ENCODE data around the gene FHIP1A. TPM values are rescaled to one million over a fixed set of nuclear protein-coding genes. Genes with fewer than 3 reads are reported as not detected.

FHIP1A gene
- total and polyA plus RNA-seq, 2 donors (not counting 3 experiments of a cell fraction or from before 2014, with no cell fraction given): 0.19 to 0.58 TPM

DNA sequence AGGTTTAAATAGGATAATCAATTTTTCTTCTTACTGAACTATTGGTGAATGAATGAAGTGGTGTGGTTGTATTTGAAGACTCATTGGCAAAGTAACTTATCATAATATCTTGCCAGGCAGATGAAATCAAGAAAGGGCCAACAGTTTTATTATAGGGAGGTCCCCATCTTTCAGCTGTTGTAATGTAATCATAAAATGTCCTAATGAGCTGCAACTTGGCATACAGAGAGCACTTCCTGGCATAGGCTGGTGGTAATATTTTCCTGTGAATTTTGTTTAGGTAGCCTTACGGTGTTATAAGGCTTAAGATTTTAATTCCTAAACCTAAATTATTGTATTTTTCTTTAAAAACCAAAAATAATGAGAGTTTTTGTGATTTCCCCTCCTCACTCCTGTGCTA lies 17.5 kb downstream of the FHIP1A start:
- Histone ChIP-seq H4K20me1 (replicated peaks; ENCODE audit: control insufficient read depth, extremely low read depth, insufficient read depth, low read length) (no peaks in the 10 kb centered on the region), H3K36me3 (ENCODE audit: control insufficient read depth in 2 of 2, extremely low read depth in 1 of 2, insufficient read depth in 2 of 2, low read length in 2 of 2) (no peaks in the 10 kb centered on the region), H3K27ac (ENCODE audit: insufficient read depth, low read depth, low read length) (no peak overlapping the region), H3K4me2 (ENCODE audit: insufficient read depth, low read length) (no peak overlapping the region), H2AFZ (ENCODE audit: low read depth, low read length) (no peak overlapping the region), H3K79me2 (ENCODE audit: control insufficient read depth, insufficient read depth, low read length) (no peaks in the 10 kb centered on the region), H3K9me3 (replicated peaks; ENCODE audit: control insufficient read depth, insufficient read depth, low read length) (no peaks in the 10 kb centered on the region), H3K4me1 (ENCODE audit: control insufficient read depth, extremely low read depth, insufficient read depth, low read length) (no peaks in the 10 kb centered on the region), H3K9ac (replicated peaks; ENCODE audit: extremely low read depth, insufficient read depth, low read length) (no peak overlapping the region), H3K9me1 (replicated peaks; ENCODE audit: control insufficient read depth, extremely low read depth, insufficient read depth, low read length) (no peaks in the 10 kb centered on the region), H3K4me3 (replicated peaks in 1 of 3; ENCODE audit: insufficient read depth in 1 of 3, low read depth in 1 of 3, low read length in 3 of 3) (no peak overlapping the region), H3K27me3 (ENCODE audit: control insufficient read depth in 2 of 2, insufficient read depth in 2 of 2, low read length in 2 of 2) (no peaks in the 10 kb centered on the region)
- intact Hi-C loops (cut with micrococcal nuclease): no loop called here
- ChIA-PET CTCF (interaction anchor here (0.8 to 1.3 kb wide), 4 partner anchors 17 to 309 kb away, joined by 3 to 5 read pairs (median 4); no protein-coding TSS in a partner anchor), POLR2A (no interaction called here)
- DNase-seq (ENCODE audit: low read depth, low spot score) (no peak), FAIRE-seq (no peak)
- dilution Hi-C loops (cut with MboI; ENCODE audit: extremely low pct_ligation_motif_present, low sequenced_read_pairs): no loop called here
- TF ChIP-seq GATA2 (IDR thresholded peaks at IDR 0.05; ENCODE audit: insufficient read depth, insufficient read length, low read depth, low read length): no peak
- TF ChIP-seq, protein P1, sequence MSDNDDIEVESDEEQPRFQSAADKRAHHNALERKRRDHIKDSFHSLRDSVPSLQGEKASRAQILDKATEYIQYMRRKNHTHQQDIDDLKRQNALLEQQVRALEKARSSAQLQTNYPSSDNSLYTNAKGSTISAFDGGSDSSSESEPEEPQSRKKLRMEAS (IDR thresholded peaks at IDR 0.05; ENCODE audit: insufficient read depth, insufficient read length): no peak
- no peak for TF ChIP-seq MYC (IDR thresholded peaks at IDR 0.05; ENCODE audit: low read depth, low read length)
- TF ChIP-seq FOS (IDR thresholded peaks at IDR 0.05; ENCODE audit: borderline replicate concordance, insufficient read depth, low read length): no peak
- no peak for TF ChIP-seq POLR2AphosphoS5 (IDR thresholded peaks at IDR 0.05; ENCODE audit: insufficient read depth, low read depth, low read length)
- TF ChIP-seq POLR2A (IDR thresholded peaks at IDR 0.05; ENCODE audit: low read depth, low read length): no peak
- no peak for TF ChIP-seq JUN (IDR thresholded peaks at IDR 0.05; ENCODE audit: borderline replicate concordance, insufficient read depth, insufficient read length, low read depth)
- no peak for TF ChIP-seq EZH2 (IDR thresholded peaks at IDR 0.05; ENCODE audit: borderline replicate concordance, low read depth, low read length, severe bottlenecking)
- TF ChIP-seq, protein P2, sequence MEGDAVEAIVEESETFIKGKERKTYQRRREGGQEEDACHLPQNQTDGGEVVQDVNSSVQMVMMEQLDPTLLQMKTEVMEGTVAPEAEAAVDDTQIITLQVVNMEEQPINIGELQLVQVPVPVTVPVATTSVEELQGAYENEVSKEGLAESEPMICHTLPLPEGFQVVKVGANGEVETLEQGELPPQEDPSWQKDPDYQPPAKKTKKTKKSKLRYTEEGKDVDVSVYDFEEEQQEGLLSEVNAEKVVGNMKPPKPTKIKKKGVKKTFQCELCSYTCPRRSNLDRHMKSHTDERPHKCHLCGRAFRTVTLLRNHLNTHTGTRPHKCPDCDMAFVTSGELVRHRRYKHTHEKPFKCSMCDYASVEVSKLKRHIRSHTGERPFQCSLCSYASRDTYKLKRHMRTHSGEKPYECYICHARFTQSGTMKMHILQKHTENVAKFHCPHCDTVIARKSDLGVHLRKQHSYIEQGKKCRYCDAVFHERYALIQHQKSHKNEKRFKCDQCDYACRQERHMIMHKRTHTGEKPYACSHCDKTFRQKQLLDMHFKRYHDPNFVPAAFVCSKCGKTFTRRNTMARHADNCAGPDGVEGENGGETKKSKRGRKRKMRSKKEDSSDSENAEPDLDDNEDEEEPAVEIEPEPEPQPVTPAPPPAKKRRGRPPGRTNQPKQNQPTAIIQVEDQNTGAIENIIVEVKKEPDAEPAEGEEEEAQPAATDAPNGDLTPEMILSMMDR (IDR thresholded peaks at IDR 0.05; ENCODE audit: extremely low read depth in 1 of 2, insufficient read depth in 1 of 2, low read depth in 1 of 2, low read length in 2 of 2): no peak
- BruUV-seq (replicated peaks): no TSS peak
